Esophagus muscularis mucosa (tissue), 4 donors: Measurements from ENCODE around the gene AP2B1.

Experiments
- CTCF ChIP-seq, 3 experiments: fragments of 200-600 bp in 2 of 3; fragments of 450-650 bp in 1 of 3; sonication (generic) in 2 of 3; IDR thresholded peaks; one replicate each; pipeline ENCODE4 v1.5.1; 2017 to 2019; ENCODE audit warnings: antibody characterized with exemption in 3 of 3, mild to moderate bottlenecking in 2 of 3, moderate library complexity in 1 of 3
- EP300 ChIP-seq: sonication (generic); formaldehyde crosslinking; IDR thresholded peaks from one replicate; pipeline ENCODE4 v1.6.1; 2017; ENCODE audit warnings: antibody characterized with exemption
- POLR2A ChIP-seq: fragments of 450-650 bp; IDR thresholded peaks from one replicate; pipeline ENCODE4 v1.6.1; 2017; ENCODE audit warnings: antibody characterized with exemption, moderate library complexity, mild to moderate bottlenecking, low read depth
- POLR2AphosphoS5 ChIP-seq, 2 donors: sonication (generic); formaldehyde crosslinking; IDR thresholded peaks; one replicate each; pipeline ENCODE4 v1.6.1; 2017; ENCODE audit warnings: antibody characterized with exemption in 2 of 2

GRCh38 chr17:35596530-35597233, 9.6 kb downstream of the AP2B1 start:
- TF ChIP-seq CTCF (IDR thresholded peaks at IDR 0.05) = peak in 1 of 3 experiments; percentile 8
- no peak for TF ChIP-seq POLR2AphosphoS5 (IDR thresholded peaks at IDR 0.05)
- TF ChIP-seq EP300 = no peak
- TF ChIP-seq POLR2A = no peak
